ENCODE results near the gene SGMS2.

The SGMS2 gene

DNA sequence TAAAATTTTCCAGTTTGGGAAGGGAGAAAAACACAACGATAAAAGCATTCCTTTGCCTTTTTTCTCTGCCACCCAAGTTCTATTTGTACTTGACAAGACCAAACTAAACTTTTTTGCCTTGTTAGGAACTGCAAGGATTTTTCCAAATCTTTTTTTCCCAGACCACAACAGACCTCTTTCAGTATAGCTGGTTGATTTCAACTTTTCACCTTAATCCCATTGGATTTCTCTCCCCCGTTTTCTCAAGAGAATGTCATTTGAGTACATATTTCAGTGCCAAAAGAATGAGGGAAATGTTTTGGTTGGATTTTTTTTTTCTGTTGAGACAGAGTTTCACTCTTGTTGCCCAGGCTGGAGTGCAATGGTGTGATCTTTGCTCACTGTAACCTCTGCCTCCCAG is 18.5 kb upstream of the SGMS2 start:
- Histone ChIP-seq H3K4me3 (ENCODE audit: low read depth in 1 of 2, low read length in 2 of 2) (no peak overlapping the region), H3K9me3 (ENCODE audit: control insufficient read depth in 1 of 2, low read length in 2 of 2) (no peaks in the 10 kb centered on the region), H3K36me3 (ENCODE audit: control insufficient read depth in 1 of 2, insufficient read depth in 2 of 2, low read length in 2 of 2) (no peaks in the 10 kb centered on the region), H3K27me3 (ENCODE audit: low read depth, low read length) (no peaks in the 10 kb centered on the region), H3K27ac (ENCODE audit: low read length) (no peak overlapping the region), H3K4me1 (ENCODE audit: control insufficient read depth in 1 of 2, insufficient read depth in 2 of 2, low read length in 2 of 2) (no peaks in the 10 kb centered on the region)

DNA sequence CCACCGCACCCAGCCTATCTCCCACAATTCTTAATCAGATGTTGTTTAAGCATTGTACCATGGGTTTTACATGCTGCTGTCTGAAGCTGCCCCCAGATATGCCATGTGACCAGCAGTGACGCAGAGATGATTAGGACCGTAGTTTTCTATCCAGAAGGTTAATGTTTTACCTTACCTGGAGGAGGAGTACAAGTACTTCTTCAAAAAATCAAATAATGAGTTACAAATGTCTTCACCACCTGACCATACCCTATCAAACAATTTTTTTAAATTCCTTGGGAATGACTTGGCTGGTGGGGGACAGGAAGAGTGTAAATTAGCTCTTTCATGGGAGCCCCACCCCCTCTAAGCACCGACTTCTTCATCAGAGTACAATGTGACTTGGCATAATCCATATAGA is 16.2 kb upstream of the SGMS2 start:
- H3K4me3 ChIP-seq (ENCODE audit: low read depth in 1 of 2, low read length in 2 of 2), result no peak overlapping the region
- no peaks in the 10 kb centered on the region for H3K9me3 ChIP-seq (ENCODE audit: control insufficient read depth in 1 of 2, low read length in 2 of 2)
- H3K27ac ChIP-seq (ENCODE audit: low read length), result no peak overlapping the region
- no peaks in the 10 kb centered on the region for H3K4me1 ChIP-seq (ENCODE audit: control insufficient read depth in 1 of 2, insufficient read depth in 2 of 2, low read length in 2 of 2)
- no peaks in the 10 kb centered on the region for H3K36me3 ChIP-seq (ENCODE audit: control insufficient read depth in 1 of 2, insufficient read depth in 2 of 2, low read length in 2 of 2)
- no peaks in the 10 kb centered on the region for H3K27me3 ChIP-seq (ENCODE audit: low read depth, low read length)

DNA sequence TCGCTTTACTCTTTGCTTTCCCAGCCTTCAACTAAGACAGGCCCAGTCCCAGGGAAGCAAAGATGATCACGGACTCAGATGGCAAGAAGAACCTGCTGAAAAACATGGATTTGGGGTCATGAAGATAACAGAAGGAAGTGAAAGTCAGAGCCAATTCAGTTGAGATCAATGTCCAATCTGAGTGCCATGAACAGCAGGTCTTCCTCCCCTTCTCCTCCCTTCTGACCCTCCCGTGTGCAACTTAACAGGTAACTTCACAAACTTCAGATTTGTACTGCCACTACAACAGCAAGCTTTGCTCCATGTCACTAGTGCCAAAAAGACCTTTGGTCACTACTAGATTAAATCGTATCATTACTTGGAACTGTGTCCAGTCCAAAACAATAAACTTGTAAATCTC is 15.5 kb upstream of the SGMS2 start:
- no peaks in the 10 kb centered on the region for H3K36me3 ChIP-seq (ENCODE audit: control insufficient read depth in 1 of 2, insufficient read depth in 2 of 2, low read length in 2 of 2)
- H3K4me1 ChIP-seq (ENCODE audit: control insufficient read depth in 1 of 2, insufficient read depth in 2 of 2, low read length in 2 of 2), result no peaks in the 10 kb centered on the region
- no peaks in the 10 kb centered on the region for H3K9me3 ChIP-seq (ENCODE audit: control insufficient read depth in 1 of 2, low read length in 2 of 2)
- H3K27me3 ChIP-seq (ENCODE audit: low read depth, low read length), result no peaks in the 10 kb centered on the region
- H3K4me3 ChIP-seq (ENCODE audit: low read depth in 1 of 2, low read length in 2 of 2), result no peak overlapping the region
- H3K27ac ChIP-seq (ENCODE audit: low read length), result no peak overlapping the region

DNA sequence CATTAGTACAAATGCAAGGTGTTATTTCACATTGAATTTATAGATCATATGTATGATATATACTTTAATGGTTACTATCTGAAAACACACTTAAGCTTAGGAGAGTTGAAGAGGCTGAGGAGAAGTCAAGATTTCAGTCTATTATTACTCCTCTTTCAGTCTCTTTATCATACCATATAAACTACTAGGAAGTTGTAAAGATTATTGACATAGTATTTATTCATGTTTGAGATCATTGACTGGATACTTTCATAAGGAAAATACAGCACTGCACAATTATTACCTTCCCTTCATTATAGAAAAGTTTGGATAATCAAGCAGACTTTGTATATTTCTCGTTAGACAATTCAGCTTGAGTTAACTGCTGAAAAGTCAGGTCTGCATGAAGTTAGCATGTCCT is 10.0 kb upstream of the SGMS2 start:
- H3K9me3 ChIP-seq (ENCODE audit: control insufficient read depth in 1 of 2, low read length in 2 of 2), result no peaks in the 10 kb centered on the region
- no peaks in the 10 kb centered on the region for H3K36me3 ChIP-seq (ENCODE audit: control insufficient read depth in 1 of 2, insufficient read depth in 2 of 2, low read length in 2 of 2)
- H3K27ac ChIP-seq (ENCODE audit: low read length), result no peak overlapping the region
- no peaks in the 10 kb centered on the region for H3K4me1 ChIP-seq (ENCODE audit: control insufficient read depth in 1 of 2, insufficient read depth in 2 of 2, low read length in 2 of 2)
- no peaks in the 10 kb centered on the region for H3K27me3 ChIP-seq (ENCODE audit: low read depth, low read length)
- no peak overlapping the region for H3K4me3 ChIP-seq (ENCODE audit: low read depth in 1 of 2, low read length in 2 of 2)

DNA sequence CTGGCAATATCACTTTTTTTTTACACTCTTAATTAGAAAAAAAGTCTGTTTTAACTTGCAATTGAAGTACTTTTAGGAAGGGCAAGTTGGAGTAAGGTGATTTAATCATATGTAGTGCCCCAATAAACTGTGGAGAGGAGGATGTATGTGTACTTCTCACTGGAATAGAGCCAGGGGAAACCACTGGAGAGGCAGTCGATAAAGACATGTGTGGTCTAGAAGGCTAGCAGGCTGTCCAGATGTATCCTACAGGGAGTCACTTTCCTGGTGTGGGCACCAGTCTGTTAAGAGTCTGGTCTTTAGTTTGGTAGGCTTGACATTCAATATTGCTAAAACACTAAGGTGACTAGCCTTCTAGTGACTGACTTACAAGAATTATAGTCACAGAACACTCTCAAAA is 9.6 kb upstream of the SGMS2 start:
- Histone ChIP-seq H3K4me1 (ENCODE audit: control insufficient read depth in 1 of 2, insufficient read depth in 2 of 2, low read length in 2 of 2) (no peaks in the 10 kb centered on the region), H3K27me3 (ENCODE audit: low read depth, low read length) (no peaks in the 10 kb centered on the region), H3K27ac (ENCODE audit: low read length) (no peak overlapping the region), H3K9me3 (ENCODE audit: control insufficient read depth in 1 of 2, low read length in 2 of 2) (no peaks in the 10 kb centered on the region), H3K4me3 (ENCODE audit: low read depth in 1 of 2, low read length in 2 of 2) (no peak overlapping the region), H3K36me3 (ENCODE audit: control insufficient read depth in 1 of 2, insufficient read depth in 2 of 2, low read length in 2 of 2) (no peaks in the 10 kb centered on the region)

DNA sequence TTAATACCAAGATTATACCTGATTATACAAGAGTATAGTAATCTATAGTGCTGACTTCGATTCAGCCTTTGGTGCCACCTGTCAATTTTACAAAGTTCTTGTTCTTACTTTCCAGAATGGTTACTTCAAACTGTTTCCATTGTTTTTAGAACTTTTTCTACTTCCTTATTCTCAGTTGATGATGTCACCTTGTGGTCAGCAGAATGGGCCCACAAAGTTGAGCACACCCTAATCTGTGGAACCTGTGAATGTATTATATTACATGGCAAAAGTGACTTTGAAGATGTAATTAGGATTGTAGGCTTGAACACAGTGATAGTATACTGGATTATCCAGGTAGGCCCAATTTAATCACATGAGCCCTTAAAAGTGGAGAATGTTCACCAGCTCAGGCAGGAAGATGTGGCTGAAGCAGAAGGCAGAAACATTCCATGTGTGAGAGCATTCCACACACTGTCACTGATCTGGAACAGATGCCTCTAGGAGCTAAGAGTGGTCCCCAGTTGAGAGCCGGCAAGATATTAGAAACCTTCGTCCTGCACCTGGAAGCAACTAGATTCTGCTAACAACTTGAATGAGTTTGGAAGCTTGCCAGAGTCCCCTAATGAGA is 6.3 kb upstream of the SGMS2 start:
- Histone ChIP-seq H3K27me3 (ENCODE audit: low read depth, low read length) (no peaks in the 10 kb centered on the region), H3K4me3 (ENCODE audit: low read depth in 1 of 2, low read length in 2 of 2) (no peak overlapping the region), H3K9me3 (ENCODE audit: control insufficient read depth in 1 of 2, low read length in 2 of 2) (no peaks in the 10 kb centered on the region), H3K4me1 (ENCODE audit: control insufficient read depth in 1 of 2, insufficient read depth in 2 of 2, low read length in 2 of 2) (no peaks in the 10 kb centered on the region), H3K36me3 (ENCODE audit: control insufficient read depth in 1 of 2, insufficient read depth in 2 of 2, low read length in 2 of 2) (no peaks in the 10 kb centered on the region), H3K27ac (ENCODE audit: low read length) (no peak overlapping the region)

DNA sequence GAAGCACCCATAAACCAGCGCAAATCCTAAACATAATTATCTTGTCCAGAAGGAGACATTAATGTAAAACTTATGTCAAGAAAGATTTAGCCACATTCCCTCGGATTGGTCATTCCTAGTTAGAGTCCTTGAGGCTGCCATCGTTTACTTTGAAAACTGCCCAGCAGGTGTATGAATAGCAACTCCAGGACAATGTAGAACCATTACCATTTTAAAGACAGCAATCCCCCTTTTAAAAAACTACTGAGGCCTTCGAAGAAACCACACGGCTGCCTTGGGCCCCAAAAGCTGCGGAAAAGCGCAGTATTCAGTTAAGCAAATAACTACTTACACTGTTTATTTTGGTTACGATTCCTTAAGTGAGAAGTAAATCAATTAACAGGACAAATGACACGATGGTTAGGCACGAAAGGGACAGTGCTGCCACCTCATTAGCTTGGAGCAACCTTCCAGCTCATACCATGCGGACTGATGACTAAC is 822 bp upstream of the SGMS2 start:
- Histone ChIP-seq H3K36me3 (ENCODE audit: control insufficient read depth in 1 of 2, insufficient read depth in 2 of 2, low read length in 2 of 2) (no peaks in the 10 kb centered on the region), H3K4me1 (ENCODE audit: control insufficient read depth in 1 of 2, insufficient read depth in 2 of 2, low read length in 2 of 2) (peaks cover 5 to 10% of the 10 kb centered on the region in 2 donors), H3K27ac (ENCODE audit: low read length) (peak overlapping the region; percentile 90), H3K4me3 (ENCODE audit: low read depth in 1 of 2, low read length in 2 of 2) (peak overlapping the region; percentile 65 to 80), H3K9me3 (ENCODE audit: control insufficient read depth in 1 of 2, low read length in 2 of 2) (no peaks in the 10 kb centered on the region), H3K27me3 (ENCODE audit: low read depth, low read length) (no peaks in the 10 kb centered on the region)

DNA sequence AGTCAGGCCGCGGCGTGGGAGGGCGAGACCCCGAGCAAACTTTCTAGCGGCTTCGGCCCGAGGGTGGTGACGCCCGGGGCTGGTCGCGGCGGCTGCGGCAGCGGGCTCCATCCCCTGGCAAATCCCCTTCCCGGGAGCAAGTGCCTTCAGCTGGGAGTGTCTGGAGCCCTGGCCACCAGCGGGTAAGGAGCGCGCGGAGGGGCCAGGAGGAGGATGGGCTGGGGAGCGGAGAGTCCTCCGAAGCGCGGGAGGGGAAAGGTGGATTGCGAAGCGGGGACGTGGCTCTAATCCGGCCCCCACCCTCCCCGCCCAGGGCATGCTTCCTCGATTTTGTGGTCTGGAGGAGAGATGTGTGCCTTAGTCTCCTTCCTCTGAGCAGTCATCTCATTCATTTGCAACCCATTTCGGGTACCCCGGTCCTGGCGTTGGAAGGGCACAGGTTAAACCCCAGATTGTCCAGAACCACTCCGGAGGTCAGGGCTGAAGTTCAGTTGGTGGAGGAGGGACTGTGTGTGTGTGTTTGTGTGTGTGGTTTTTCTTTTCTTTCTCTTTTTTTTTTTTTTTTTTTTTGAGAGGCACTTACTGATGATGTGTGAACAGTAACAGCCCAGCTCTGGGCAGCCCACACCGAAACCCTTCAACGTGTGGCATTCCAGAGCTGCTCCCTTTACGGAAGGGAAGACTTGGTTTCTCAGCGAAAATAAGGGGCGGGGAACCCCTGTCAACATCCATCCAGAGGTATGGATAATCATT is 516 bp downstream of the SGMS2 start:
- H3K27me3 ChIP-seq (ENCODE audit: low read depth, low read length), result no peaks in the 10 kb centered on the region
- H3K4me1 ChIP-seq (ENCODE audit: control insufficient read depth in 1 of 2, insufficient read depth in 2 of 2, low read length in 2 of 2), result peaks cover 5 to 10% of the 10 kb centered on the region in 2 donors
- no peaks in the 10 kb centered on the region for H3K9me3 ChIP-seq (ENCODE audit: control insufficient read depth in 1 of 2, low read length in 2 of 2)
- H3K4me3 ChIP-seq (ENCODE audit: low read depth in 1 of 2, low read length in 2 of 2), result peak overlapping the region; percentile 80 to 83
- no peaks in the 10 kb centered on the region for H3K36me3 ChIP-seq (ENCODE audit: control insufficient read depth in 1 of 2, insufficient read depth in 2 of 2, low read length in 2 of 2)
- H3K27ac ChIP-seq (ENCODE audit: low read length), result peak overlapping the region; percentile 91

DNA sequence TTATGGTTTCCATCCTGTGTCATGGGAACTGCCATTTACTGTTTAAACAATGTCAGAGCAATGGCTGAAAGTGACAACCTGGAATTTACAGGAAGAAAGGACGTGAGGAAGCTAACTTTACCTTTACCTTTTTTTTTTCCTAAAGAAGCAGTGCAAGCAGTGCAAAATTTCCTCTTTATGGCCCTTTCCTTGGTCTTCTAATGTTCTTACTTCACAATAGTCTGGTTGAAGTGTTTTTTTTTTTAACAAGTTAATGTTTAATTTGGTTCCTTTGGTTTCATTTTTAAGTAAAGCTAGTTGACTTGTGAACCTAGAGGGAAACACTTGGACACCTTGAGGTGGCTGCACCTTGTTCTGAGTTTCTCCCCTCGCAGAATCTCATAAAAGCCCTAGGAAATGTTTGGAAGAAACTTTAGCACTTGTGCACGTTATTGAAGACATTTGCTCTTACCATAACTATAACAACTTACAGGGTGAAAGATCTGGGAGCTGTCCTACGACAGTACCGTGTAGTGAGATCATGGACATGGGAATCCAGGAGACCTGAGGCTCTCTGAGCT is 1.8 kb downstream of the SGMS2 start:
- peaks cover 5 to 10% of the 10 kb centered on the region in 2 donors for H3K4me1 ChIP-seq (ENCODE audit: control insufficient read depth in 1 of 2, insufficient read depth in 2 of 2, low read length in 2 of 2)
- peak overlapping the region; percentile 91 for H3K27ac ChIP-seq (ENCODE audit: low read length)
- peak overlapping the region; percentile 80 to 83 for H3K4me3 ChIP-seq (ENCODE audit: low read depth in 1 of 2, low read length in 2 of 2)
- no peaks in the 10 kb centered on the region for H3K27me3 ChIP-seq (ENCODE audit: low read depth, low read length)
- no peaks in the 10 kb centered on the region for H3K36me3 ChIP-seq (ENCODE audit: control insufficient read depth in 1 of 2, insufficient read depth in 2 of 2, low read length in 2 of 2)
- H3K9me3 ChIP-seq (ENCODE audit: control insufficient read depth in 1 of 2, low read length in 2 of 2), result no peaks in the 10 kb centered on the region

DNA sequence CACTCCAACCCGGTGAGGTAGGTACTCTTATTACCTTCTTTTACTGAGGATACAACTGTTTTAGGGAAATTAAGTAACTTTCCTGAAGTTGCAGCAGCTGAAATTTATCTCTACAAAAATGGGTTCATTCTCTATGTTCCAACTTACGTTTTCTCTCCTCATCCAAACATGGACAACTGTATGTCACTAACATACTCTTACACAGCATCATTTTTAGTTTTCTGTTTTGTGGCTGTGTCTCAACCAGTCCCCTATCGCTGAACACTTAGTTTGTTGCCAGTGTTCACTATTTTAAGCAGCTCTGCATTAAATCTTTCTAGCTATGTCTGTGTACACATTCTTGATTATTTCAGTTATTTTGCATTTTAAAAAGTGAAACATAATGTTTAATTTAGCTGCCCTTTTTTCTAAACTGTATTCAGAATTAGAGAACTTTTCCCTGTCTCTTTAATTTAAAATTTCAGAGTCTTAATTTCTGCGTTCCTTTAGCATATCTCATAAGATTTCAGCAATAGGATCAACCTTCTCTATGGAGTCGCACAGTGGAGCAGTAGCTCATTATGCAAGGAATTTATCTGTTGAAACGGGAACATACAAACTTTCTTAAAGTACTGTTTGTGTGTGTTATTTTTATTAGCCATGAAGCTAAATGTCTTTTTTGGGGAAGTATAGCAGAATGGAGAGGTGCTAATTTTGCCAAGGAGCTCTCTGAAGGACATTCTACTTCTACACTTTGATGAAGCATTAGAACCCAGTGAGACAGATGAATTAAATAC is 3.8 kb downstream of the SGMS2 start:
- no peak overlapping the region for H3K27ac ChIP-seq (ENCODE audit: low read length)
- H3K27me3 ChIP-seq (ENCODE audit: low read depth, low read length), result no peaks in the 10 kb centered on the region
- H3K36me3 ChIP-seq (ENCODE audit: control insufficient read depth in 1 of 2, insufficient read depth in 2 of 2, low read length in 2 of 2), result no peaks in the 10 kb centered on the region
- H3K9me3 ChIP-seq (ENCODE audit: control insufficient read depth in 1 of 2, low read length in 2 of 2), result no peaks in the 10 kb centered on the region
- peaks cover 5 to 10% of the 10 kb centered on the region in 2 donors for H3K4me1 ChIP-seq (ENCODE audit: control insufficient read depth in 1 of 2, insufficient read depth in 2 of 2, low read length in 2 of 2)
- no peak overlapping the region for H3K4me3 ChIP-seq (ENCODE audit: low read depth in 1 of 2, low read length in 2 of 2)

DNA sequence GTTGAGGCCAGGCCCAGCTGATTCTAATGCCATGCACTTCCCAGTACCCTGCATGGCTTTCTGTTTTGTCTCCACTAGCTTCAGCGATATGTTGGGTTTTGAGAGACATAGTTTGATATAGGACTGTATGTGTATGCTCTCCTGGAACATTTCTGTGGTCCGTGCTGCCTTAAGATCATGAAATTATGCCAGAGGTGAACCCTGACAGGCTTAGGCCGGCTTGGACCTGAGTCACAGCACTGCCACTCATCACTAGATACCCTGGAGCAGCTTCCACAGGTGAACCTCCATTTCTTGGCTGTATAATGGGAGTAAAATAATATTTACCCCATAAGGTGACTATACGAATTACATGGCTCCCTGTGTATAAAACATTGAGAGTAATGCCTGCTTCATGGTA is 6.4 kb downstream of the SGMS2 start:
- no peak overlapping the region for H3K4me3 ChIP-seq (ENCODE audit: low read depth in 1 of 2, low read length in 2 of 2)
- no peak overlapping the region for H3K27ac ChIP-seq (ENCODE audit: low read length)
- H3K9me3 ChIP-seq (ENCODE audit: control insufficient read depth in 1 of 2, low read length in 2 of 2), result no peaks in the 10 kb centered on the region
- H3K27me3 ChIP-seq (ENCODE audit: low read depth, low read length), result no peaks in the 10 kb centered on the region
- H3K4me1 ChIP-seq (ENCODE audit: control insufficient read depth in 1 of 2, insufficient read depth in 2 of 2, low read length in 2 of 2), result peaks cover 0 to 9% of the 10 kb centered on the region in 2 donors
- no peaks in the 10 kb centered on the region for H3K36me3 ChIP-seq (ENCODE audit: control insufficient read depth in 1 of 2, insufficient read depth in 2 of 2, low read length in 2 of 2)
